Lung (tissue), 12 donors: ENCODE measurements around the gene HCST. TPM values are rescaled to one million over a fixed set of nuclear protein-coding genes. Genes with fewer than 3 reads are reported as not detected.

Experiments used
- ATAC-seq: fragments of 200-7000 bp; cut with Tn5 transposase; one replicate; pipeline ENCODE4 v1.9.1; 2020; ENCODE audit warnings: moderate number of reproducible peaks; ENCODE audit not compliant: insufficient read depth, low FRiP score
- DNase-seq, 3 donors: peaks; one replicate each; pipeline ENCODE4 v3.0.0-alpha.2; 2013 to 2017
- H3K27ac ChIP-seq, 2 donors: one replicate each; pipeline ENCODE4 v1.5.1; 2013; ENCODE audit warnings: mild to moderate bottlenecking in 2 of 2, moderate library complexity in 2 of 2, control low read depth in 1 of 2, inconsistent platforms in 1 of 2, low read depth in 1 of 2, low read length in 1 of 2
- H3K27me3 ChIP-seq, 3 donors: one replicate each; pipeline ENCODE4 v1.5.1; 2013; ENCODE audit warnings: low read length in 2 of 3; ENCODE audit not compliant: control insufficient read depth in 3 of 3, insufficient read depth in 3 of 3
- H3K36me3 ChIP-seq, 4 donors: one replicate each; pipeline ENCODE4 v1.5.1; 2013; ENCODE audit warnings: low read length in 4 of 4, mild to moderate bottlenecking in 1 of 4, moderate library complexity in 1 of 4; ENCODE audit not compliant: control insufficient read depth in 4 of 4, insufficient read depth in 4 of 4
- H3K4me1 ChIP-seq, 5 donors: one replicate each; pipeline ENCODE4 v1.5.1; 2013; ENCODE audit warnings: low read length in 5 of 5, mild to moderate bottlenecking in 2 of 5, moderate library complexity in 1 of 5; ENCODE audit not compliant: control insufficient read depth in 5 of 5, insufficient read depth in 5 of 5
- H3K4me3 ChIP-seq: one replicate; pipeline ENCODE4 v1.5.1; 2013; ENCODE audit warnings: mild to moderate bottlenecking, control low read depth, moderate library complexity
- H3K9ac ChIP-seq, 2 donors: one replicate each; pipeline ENCODE4 v1.5.1; 2013; ENCODE audit warnings: low read length in 2 of 2, control low read depth in 1 of 2; ENCODE audit not compliant: insufficient read depth in 1 of 2
- H3K9me3 ChIP-seq, 4 donors: one replicate each; pipeline ENCODE4 v1.5.1; 2013; ENCODE audit warnings: low read length in 3 of 4, mild to moderate bottlenecking in 1 of 4, moderate library complexity in 1 of 4; ENCODE audit not compliant: control insufficient read depth in 4 of 4, insufficient read depth in 3 of 4
- WGBS, 2 donors: extraction: QIAGEN DNeasy Blood & Tissue Kit; methylation state at CpG; one replicate each; pipeline ENCODE4 v1.1.7; 2013; 5-methylcytosine and 5-hydroxymethylcytosine counted together
- polyA plus RNA-seq, 2 donors: library from polyadenylated mRNA; stranded (reverse); fragments of 200-250 nt; gene quantifications; one replicate each; pipeline ENCODE4 v1.2.1, GENCODE V29; 2013
- total RNA-seq, 2 donors: library from RNA; depleted of rRNA in 1 of 2; stranded (reverse); fragments of >200 nt in 1 of 2; gene quantifications; one replicate each; pipeline ENCODE4 v1.2.1, GENCODE V29; 2014 to 2021
- TF ChIP-seq, protein P1 (sequence below): IDR thresholded peaks from 2 replicates; pipeline ENCODE4 v1.5.1; 2012; ENCODE audit warnings: mild to moderate bottlenecking; ENCODE audit errors: control extremely low read depth, extremely low read depth
- donor health status: control.
- donor health status: control.
- donor health status: Bipolar disorder and iron deficiency.
- donor health status: healthy.
- donor health status: DM: yes; HTN: yes; CAD: no.

HCST gene
- total and polyA plus RNA-seq, 4 donors, result 5.4 to 118 (median 61.2) TPM

GRCh38 chr19:35895911-35896642 is 6.3 kb upstream of the HCST start:
- Histone ChIP-seq H3K27me3 (no peaks in the 10 kb centered on the region), H3K9ac (no peak overlapping the region), H3K9me3 (no peaks in the 10 kb centered on the region), H3K4me1 (peaks cover 0 to 12% (median 0%) of the 10 kb centered on the region in 5 donors), H3K27ac (no peak overlapping the region), H3K36me3 (peaks cover 0 to 23% (median 4%) of the 10 kb centered on the region in 4 donors), H3K4me3 (no peak overlapping the region)
- TF ChIP-seq, protein P1, sequence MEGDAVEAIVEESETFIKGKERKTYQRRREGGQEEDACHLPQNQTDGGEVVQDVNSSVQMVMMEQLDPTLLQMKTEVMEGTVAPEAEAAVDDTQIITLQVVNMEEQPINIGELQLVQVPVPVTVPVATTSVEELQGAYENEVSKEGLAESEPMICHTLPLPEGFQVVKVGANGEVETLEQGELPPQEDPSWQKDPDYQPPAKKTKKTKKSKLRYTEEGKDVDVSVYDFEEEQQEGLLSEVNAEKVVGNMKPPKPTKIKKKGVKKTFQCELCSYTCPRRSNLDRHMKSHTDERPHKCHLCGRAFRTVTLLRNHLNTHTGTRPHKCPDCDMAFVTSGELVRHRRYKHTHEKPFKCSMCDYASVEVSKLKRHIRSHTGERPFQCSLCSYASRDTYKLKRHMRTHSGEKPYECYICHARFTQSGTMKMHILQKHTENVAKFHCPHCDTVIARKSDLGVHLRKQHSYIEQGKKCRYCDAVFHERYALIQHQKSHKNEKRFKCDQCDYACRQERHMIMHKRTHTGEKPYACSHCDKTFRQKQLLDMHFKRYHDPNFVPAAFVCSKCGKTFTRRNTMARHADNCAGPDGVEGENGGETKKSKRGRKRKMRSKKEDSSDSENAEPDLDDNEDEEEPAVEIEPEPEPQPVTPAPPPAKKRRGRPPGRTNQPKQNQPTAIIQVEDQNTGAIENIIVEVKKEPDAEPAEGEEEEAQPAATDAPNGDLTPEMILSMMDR, result no peak
- DNase-seq (no peak), ATAC-seq (no peak)
- WGBS, 2 donors, result 92 to 95% methylated on average over 21 of the region's 21 CpGs

- Histone ChIP-seq H3K4me1 (peaks cover 0 to 12% (median 0%) of the 10 kb centered on the region in 5 donors), H3K9me3 (no peaks in the 10 kb centered on the region), H3K27me3 (no peaks in the 10 kb centered on the region), H3K4me3 (no peak overlapping the region), H3K9ac (no peak overlapping the region), H3K27ac (no peak overlapping the region), H3K36me3 (peaks cover 0 to 23% (median 4%) of the 10 kb centered on the region in 4 donors)
- no peak for DNase-seq
- WGBS, 2 donors, result 96 to 98% methylated on average over 13 of the region's 13 CpGs
- ATAC-seq, result no peak
- TF ChIP-seq, protein P1, result no peak
These were observed 5.7 kb upstream of the HCST start for GRCh38 chr19:35896643-35897040.

DNA sequence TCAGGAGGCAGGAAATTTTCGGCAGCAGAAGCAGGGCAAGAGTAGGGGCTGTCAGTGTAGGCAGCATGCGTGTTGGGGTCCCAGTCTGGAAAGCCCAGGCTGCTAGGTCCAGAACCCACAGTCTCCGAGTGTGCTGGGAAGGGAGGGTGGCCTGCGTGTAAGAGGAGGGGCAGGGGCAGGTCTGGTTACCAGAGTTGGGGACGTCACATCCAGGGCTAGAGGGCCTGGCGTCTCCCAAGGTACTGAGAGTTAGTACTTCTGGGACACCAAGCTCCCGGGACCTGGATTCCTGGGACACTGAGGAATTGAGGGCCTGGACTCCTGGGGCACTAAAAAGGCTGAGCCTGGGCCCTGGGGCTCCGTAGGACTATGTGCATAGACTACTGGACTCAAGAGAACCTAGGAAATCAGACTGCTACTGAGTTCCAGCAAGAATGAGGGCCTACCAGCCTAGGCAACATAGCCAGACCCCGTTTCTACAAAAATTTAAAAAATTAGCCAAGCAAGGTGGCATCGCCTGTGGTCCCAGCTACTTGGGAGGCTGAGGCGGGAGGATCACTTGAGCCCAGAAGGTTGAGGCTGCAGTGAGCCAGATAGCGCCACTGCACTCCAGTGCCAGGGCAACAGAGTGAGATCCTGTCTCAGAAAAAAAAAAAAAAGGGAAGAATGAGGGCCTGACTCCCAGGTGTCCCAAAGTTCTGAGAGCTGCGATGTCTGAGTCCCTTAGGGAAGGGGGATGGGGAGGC is 4.5 kb upstream of the HCST start:
- 87 to 92% methylated on average over 13 of the region's 13 CpGs for WGBS, 2 donors
- H3K36me3 ChIP-seq, result peaks cover 0 to 22% (median 4%) of the 10 kb centered on the region in 4 donors
- no peaks in the 10 kb centered on the region for H3K9me3 ChIP-seq
- H3K4me1 ChIP-seq, result peaks cover 0 to 12% (median 0%) of the 10 kb centered on the region in 5 donors
- peak overlapping the region; percentile 85 for H3K4me3 ChIP-seq
- TF ChIP-seq, protein P1, result no peak
- no peak for DNase-seq
- no peak overlapping the region for H3K9ac ChIP-seq
- H3K27ac ChIP-seq, result peak overlapping the region in 1 of 2 donors; percentile 88
- no peaks in the 10 kb centered on the region for H3K27me3 ChIP-seq
- ATAC-seq, result no peak
